GM12892 (cell line): ENCODE measurements around the gene KLHL25.

ENCODE experiments used
- POLR2A ChIP-seq: IDR thresholded peaks from 2 replicates; pipeline ENCODE4 v1.6.1; 2011; ENCODE audit warnings: low read depth, low read length, control low read depth
- POLR2AphosphoS5 ChIP-seq: IDR thresholded peaks from 2 replicates; pipeline ENCODE4 v1.6.1; 2011; ENCODE audit warnings: low read depth, low read length, control low read depth
- TAF1 ChIP-seq: IDR thresholded peaks from 2 replicates; pipeline ENCODE4 v1.6.1; 2011; ENCODE audit warnings: low read depth, mild to moderate bottlenecking, control low read depth, low read length, borderline replicate concordance

- TF ChIP-seq POLR2A (no peak), POLR2AphosphoS5 (no peak), TAF1 (no peak)
These were observed 41.5 kb downstream of the KLHL25 start for GRCh38 chr15:85753261-85753660.
